GM23338 (cell line): Measurements from ENCODE around the gene LEMD2. TPM values are rescaled to one million over a fixed set of nuclear protein-coding genes. Genes with fewer than 3 reads are reported as not detected.

ENCODE experiments used
- ATAC-seq: fragments of 200-7000 bp; cut with Tn5 transposase; 3 replicates; pipeline ENCODE4 v1.9.1; 2020
- DNase-seq: peaks from one replicate; pipeline ENCODE4 v3.0.0-alpha.2; 2015; ENCODE audit warnings: low spot score
- H2AFZ ChIP-seq: fragments of 200-600 bp; sonication (generic); 2 replicates; pipeline ENCODE4 v1.8.0; 2016; ENCODE audit warnings: antibody characterized with exemption, mild to moderate bottlenecking, moderate library complexity
- H3F3A ChIP-seq: fragments of 200-600 bp; sonication (generic); replicated peaks from 2 replicates; pipeline ENCODE4 v1.8.0; 2017; ENCODE audit warnings: antibody characterized with exemption, mixed run types, low read depth
- H3K27ac ChIP-seq: fragments of 200-600 bp; sonication (generic); 2 replicates; pipeline ENCODE4 v1.6.1; 2016; ENCODE audit warnings: low read depth
- H3K27me3 ChIP-seq: fragments of 200-600 bp; sonication (generic); 2 replicates; pipeline ENCODE4 v1.8.0; 2016; ENCODE audit warnings: mild to moderate bottlenecking, mixed run types, moderate library complexity; ENCODE audit not compliant: insufficient read depth
- H3K36me3 ChIP-seq: fragments of 200-600 bp; sonication (generic); 2 replicates; pipeline ENCODE4 v1.8.0; 2016; ENCODE audit warnings: mild to moderate bottlenecking; ENCODE audit not compliant: insufficient read depth
- H3K4me1 ChIP-seq: fragments of 200-600 bp; sonication (generic); 2 replicates; pipeline ENCODE4 v1.8.0; 2016; ENCODE audit warnings: mild to moderate bottlenecking, moderate library complexity; ENCODE audit not compliant: insufficient read depth
- H3K4me2 ChIP-seq: fragments of 200-600 bp; sonication (generic); 2 replicates; pipeline ENCODE4 v1.7.1; 2017; ENCODE audit warnings: mixed run types
- H3K4me3 ChIP-seq: fragments of 200-600 bp; sonication (generic); 2 replicates; pipeline ENCODE4 v1.6.1; 2016; ENCODE audit warnings: mixed run types
- H3K79me2 ChIP-seq: fragments of 200-600 bp; sonication (generic); replicated peaks from 2 replicates; pipeline ENCODE4 v1.8.0; 2017; ENCODE audit warnings: mild to moderate bottlenecking; ENCODE audit not compliant: insufficient read depth
- H3K9me2 ChIP-seq: fragments of 200-600 bp; sonication (generic); 2 replicates; pipeline ENCODE4 v1.8.0; 2017; ENCODE audit not compliant: insufficient read depth
- H4K20me1 ChIP-seq: fragments of 200-600 bp; sonication (generic); replicated peaks from 2 replicates; pipeline ENCODE4 v1.8.0; 2017; ENCODE audit warnings: mild to moderate bottlenecking; ENCODE audit not compliant: insufficient read depth
- H3K27ac Mint-ChIP-seq: 2 replicates; pipeline ENCODE4 v1.8.0; 2020; ENCODE audit warnings: inconsistent platforms, mild to moderate bottlenecking, moderate library complexity, mixed read lengths
- H3K27me3 Mint-ChIP-seq: 3 replicates; pipeline ENCODE4 v1.8.0; 2022; ENCODE audit warnings: low read depth, mild to moderate bottlenecking, moderate library complexity, mixed read lengths, inconsistent platforms; ENCODE audit not compliant: insufficient read depth, poor library complexity
- H3K36me3 Mint-ChIP-seq: 3 replicates; pipeline ENCODE4 v1.8.0; 2021; ENCODE audit warnings: low read depth, mild to moderate bottlenecking, inconsistent platforms, moderate library complexity, mixed read lengths
- H3K4me1 Mint-ChIP-seq: 3 replicates; pipeline ENCODE4 v1.8.0; 2020; ENCODE audit warnings: mild to moderate bottlenecking, inconsistent platforms, mixed read lengths
- H3K4me3 Mint-ChIP-seq: 3 replicates; pipeline ENCODE4 v1.8.0; 2021; ENCODE audit warnings: moderate library complexity, mild to moderate bottlenecking, inconsistent platforms, mixed read lengths
- H3K9me3 Mint-ChIP-seq: 3 replicates; pipeline ENCODE4 v1.8.0; 2020; ENCODE audit warnings: moderate library complexity, mild to moderate bottlenecking, inconsistent platforms, mixed read lengths
- CREB1 ChIP-seq: fragments of 250-450 bp; sonication (Bioruptor Pico); IDR thresholded peaks from 2 replicates; pipeline ENCODE4 v1.5.0; 2020; ENCODE audit warnings: low read depth, mild to moderate bottlenecking, moderate library complexity
- EZH2 ChIP-seq: fragments of 200-600 bp; sonication (generic); IDR thresholded peaks from one replicate; pipeline ENCODE4 v1.8.0; 2017; ENCODE audit warnings: antibody characterized with exemption, mild to moderate bottlenecking, low read depth; ENCODE audit not compliant: unreplicated experiment
- EZH2phosphoT487 ChIP-seq: fragments of 200-600 bp; sonication (generic); IDR thresholded peaks from one replicate; pipeline ENCODE4 v1.8.1; 2018; ENCODE audit warnings: antibody characterized with exemption; ENCODE audit not compliant: unreplicated experiment
- JUNB ChIP-seq: IDR thresholded peaks from one replicate; pipeline ENCODE4 v1.6.1; 2016; ENCODE audit warnings: antibody characterized with exemption; ENCODE audit not compliant: unreplicated experiment
- NANOG ChIP-seq: IDR thresholded peaks from 2 replicates; pipeline ENCODE4 v1.6.1; 2016; ENCODE audit warnings: antibody characterized with exemption, borderline replicate concordance
- POLR2AphosphoS5 ChIP-seq: IDR thresholded peaks from 2 replicates; pipeline ENCODE4 v1.6.1; 2016; ENCODE audit warnings: antibody characterized with exemption, low read depth
- STAT1 ChIP-seq: IDR thresholded peaks from one replicate; pipeline ENCODE4 v1.6.1; 2016; ENCODE audit warnings: antibody characterized with exemption; ENCODE audit not compliant: unreplicated experiment
- ZNF114 ChIP-seq: fragments of 250-450 bp; sonication (Bioruptor Pico); IDR thresholded peaks from 2 replicates; pipeline ENCODE4 v1.5.0; 2020; ENCODE audit warnings: mild to moderate bottlenecking, moderate library complexity
- ZNF331 ChIP-seq: fragments of 250-450 bp; sonication (Bioruptor Pico); IDR thresholded peaks from 2 replicates; pipeline ENCODE4 v1.5.0; 2020; ENCODE audit warnings: low read depth, mild to moderate bottlenecking, moderate library complexity
- polyA plus RNA-seq: library from polyadenylated mRNA; unstranded; fragments of >200 nt; fragmentation: Nextera tagmentation; extraction: Ambion mirVana; gene quantifications from 2 replicates; pipeline ENCODE4 v1.2.1, GENCODE V29; 2016
- total RNA-seq: library from RNA; depleted of rRNA; stranded (reverse); fragments of >200 nt; shearing (Covaris generic); gene quantifications from 2 replicates; pipeline ENCODE4 v1.2.3, GENCODE V29; 2014
- TF ChIP-seq, protein P1 (sequence below): IDR thresholded peaks from one replicate; pipeline ENCODE4 v1.6.1; 2018; ENCODE audit warnings: antibody characterized with exemption; ENCODE audit not compliant: unreplicated experiment
- TF ChIP-seq, protein P2 (sequence below), 2 experiments: fragments of 200-600 bp in 1 of 2; sonication (generic) in 1 of 2; conservative IDR thresholded peaks; 2 replicates each; pipeline versions ENCODE4 v1.5.1 to v1.6.1; 2016 to 2017; ENCODE audit warnings: antibody characterized with exemption in 2 of 2, low read depth in 2 of 2, mild to moderate bottlenecking in 2 of 2, moderate library complexity in 1 of 2
- TF ChIP-seq, protein P3 (sequence below): IDR thresholded peaks from 2 replicates; pipeline ENCODE4 v1.6.1; 2016; ENCODE audit warnings: antibody characterized with exemption
- TF ChIP-seq, protein P4 (sequence below): fragments of 250-450 bp; sonication (Bioruptor Pico); IDR thresholded peaks from 2 replicates; pipeline ENCODE4 v1.5.0; 2020; ENCODE audit warnings: mild to moderate bottlenecking, moderate library complexity

The LEMD2 gene
- total and polyA plus RNA-seq, 2 experiments from 2014 or later = 28.6 to 64.7 TPM

DNA sequence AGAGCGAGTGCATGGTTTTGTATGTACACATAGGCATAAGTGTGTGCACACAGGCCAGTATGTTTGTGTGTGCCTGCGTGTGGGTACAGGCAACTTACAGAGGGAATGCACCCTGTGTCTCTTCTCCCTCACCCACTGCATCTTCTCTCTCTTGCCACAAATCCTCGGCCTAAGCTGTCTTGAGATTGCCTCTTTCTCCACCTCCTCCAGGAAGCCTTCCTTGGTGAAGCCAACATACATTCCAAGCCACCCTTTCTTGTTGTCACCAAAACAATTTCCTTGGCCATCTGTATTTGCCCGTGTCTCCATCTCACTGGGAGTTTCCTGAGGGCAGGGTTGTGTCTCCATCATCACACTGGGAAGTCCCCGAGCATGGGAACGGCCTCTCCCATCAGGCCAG, 44.7 kb upstream of the LEMD2 start:
- Mint-ChIP-seq H3K27me3 (peaks cover 16% of the 10 kb centered on the region), H3K9me3 (peaks cover 27% of the 10 kb centered on the region), H3K4me1 (peaks cover 25% of the 10 kb centered on the region), H3K27ac (no peak overlapping the region), H3K4me3 (no peak overlapping the region), H3K36me3 (peaks cover 16% of the 10 kb centered on the region)
- Histone ChIP-seq H3K9me2 (no peaks in the 10 kb centered on the region), H2AFZ (no peak overlapping the region), H4K20me1 (no peaks in the 10 kb centered on the region), H3K27ac (no peak overlapping the region), H3K4me1 (peaks cover 19% of the 10 kb centered on the region), H3K79me2 (no peaks in the 10 kb centered on the region), H3K36me3 (no peaks in the 10 kb centered on the region), H3K4me2 (no peak overlapping the region), H3K27me3 (no peaks in the 10 kb centered on the region), H3F3A (no peaks in the 10 kb centered on the region; the same call in 1 of the 2 replicates), H3K4me3 (no peak overlapping the region)
- TF ChIP-seq EZH2 = no peak
- TF ChIP-seq POLR2AphosphoS5 = no peak
- TF ChIP-seq, protein P1, sequence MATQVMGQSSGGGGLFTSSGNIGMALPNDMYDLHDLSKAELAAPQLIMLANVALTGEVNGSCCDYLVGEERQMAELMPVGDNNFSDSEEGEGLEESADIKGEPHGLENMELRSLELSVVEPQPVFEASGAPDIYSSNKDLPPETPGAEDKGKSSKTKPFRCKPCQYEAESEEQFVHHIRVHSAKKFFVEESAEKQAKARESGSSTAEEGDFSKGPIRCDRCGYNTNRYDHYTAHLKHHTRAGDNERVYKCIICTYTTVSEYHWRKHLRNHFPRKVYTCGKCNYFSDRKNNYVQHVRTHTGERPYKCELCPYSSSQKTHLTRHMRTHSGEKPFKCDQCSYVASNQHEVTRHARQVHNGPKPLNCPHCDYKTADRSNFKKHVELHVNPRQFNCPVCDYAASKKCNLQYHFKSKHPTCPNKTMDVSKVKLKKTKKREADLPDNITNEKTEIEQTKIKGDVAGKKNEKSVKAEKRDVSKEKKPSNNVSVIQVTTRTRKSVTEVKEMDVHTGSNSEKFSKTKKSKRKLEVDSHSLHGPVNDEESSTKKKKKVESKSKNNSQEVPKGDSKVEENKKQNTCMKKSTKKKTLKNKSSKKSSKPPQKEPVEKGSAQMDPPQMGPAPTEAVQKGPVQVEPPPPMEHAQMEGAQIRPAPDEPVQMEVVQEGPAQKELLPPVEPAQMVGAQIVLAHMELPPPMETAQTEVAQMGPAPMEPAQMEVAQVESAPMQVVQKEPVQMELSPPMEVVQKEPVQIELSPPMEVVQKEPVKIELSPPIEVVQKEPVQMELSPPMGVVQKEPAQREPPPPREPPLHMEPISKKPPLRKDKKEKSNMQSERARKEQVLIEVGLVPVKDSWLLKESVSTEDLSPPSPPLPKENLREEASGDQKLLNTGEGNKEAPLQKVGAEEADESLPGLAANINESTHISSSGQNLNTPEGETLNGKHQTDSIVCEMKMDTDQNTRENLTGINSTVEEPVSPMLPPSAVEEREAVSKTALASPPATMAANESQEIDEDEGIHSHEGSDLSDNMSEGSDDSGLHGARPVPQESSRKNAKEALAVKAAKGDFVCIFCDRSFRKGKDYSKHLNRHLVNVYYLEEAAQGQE = no peak
- TF ChIP-seq, protein P2, sequence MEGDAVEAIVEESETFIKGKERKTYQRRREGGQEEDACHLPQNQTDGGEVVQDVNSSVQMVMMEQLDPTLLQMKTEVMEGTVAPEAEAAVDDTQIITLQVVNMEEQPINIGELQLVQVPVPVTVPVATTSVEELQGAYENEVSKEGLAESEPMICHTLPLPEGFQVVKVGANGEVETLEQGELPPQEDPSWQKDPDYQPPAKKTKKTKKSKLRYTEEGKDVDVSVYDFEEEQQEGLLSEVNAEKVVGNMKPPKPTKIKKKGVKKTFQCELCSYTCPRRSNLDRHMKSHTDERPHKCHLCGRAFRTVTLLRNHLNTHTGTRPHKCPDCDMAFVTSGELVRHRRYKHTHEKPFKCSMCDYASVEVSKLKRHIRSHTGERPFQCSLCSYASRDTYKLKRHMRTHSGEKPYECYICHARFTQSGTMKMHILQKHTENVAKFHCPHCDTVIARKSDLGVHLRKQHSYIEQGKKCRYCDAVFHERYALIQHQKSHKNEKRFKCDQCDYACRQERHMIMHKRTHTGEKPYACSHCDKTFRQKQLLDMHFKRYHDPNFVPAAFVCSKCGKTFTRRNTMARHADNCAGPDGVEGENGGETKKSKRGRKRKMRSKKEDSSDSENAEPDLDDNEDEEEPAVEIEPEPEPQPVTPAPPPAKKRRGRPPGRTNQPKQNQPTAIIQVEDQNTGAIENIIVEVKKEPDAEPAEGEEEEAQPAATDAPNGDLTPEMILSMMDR (conservative IDR thresholded peaks at IDR 0.05; ENCODE audit: low read depth in 2 of 2) = no peak
- TF ChIP-seq STAT1 = no peak
- no peak for TF ChIP-seq ZNF331 (CRISPR knock-in tag)
- no peak for TF ChIP-seq NANOG
- TF ChIP-seq EZH2phosphoT487 = no peak
- TF ChIP-seq, protein P3, sequence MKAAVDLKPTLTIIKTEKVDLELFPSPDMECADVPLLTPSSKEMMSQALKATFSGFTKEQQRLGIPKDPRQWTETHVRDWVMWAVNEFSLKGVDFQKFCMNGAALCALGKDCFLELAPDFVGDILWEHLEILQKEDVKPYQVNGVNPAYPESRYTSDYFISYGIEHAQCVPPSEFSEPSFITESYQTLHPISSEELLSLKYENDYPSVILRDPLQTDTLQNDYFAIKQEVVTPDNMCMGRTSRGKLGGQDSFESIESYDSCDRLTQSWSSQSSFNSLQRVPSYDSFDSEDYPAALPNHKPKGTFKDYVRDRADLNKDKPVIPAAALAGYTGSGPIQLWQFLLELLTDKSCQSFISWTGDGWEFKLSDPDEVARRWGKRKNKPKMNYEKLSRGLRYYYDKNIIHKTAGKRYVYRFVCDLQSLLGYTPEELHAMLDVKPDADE = no peak
- no peak for TF ChIP-seq JUNB
- TF ChIP-seq, protein P4, sequence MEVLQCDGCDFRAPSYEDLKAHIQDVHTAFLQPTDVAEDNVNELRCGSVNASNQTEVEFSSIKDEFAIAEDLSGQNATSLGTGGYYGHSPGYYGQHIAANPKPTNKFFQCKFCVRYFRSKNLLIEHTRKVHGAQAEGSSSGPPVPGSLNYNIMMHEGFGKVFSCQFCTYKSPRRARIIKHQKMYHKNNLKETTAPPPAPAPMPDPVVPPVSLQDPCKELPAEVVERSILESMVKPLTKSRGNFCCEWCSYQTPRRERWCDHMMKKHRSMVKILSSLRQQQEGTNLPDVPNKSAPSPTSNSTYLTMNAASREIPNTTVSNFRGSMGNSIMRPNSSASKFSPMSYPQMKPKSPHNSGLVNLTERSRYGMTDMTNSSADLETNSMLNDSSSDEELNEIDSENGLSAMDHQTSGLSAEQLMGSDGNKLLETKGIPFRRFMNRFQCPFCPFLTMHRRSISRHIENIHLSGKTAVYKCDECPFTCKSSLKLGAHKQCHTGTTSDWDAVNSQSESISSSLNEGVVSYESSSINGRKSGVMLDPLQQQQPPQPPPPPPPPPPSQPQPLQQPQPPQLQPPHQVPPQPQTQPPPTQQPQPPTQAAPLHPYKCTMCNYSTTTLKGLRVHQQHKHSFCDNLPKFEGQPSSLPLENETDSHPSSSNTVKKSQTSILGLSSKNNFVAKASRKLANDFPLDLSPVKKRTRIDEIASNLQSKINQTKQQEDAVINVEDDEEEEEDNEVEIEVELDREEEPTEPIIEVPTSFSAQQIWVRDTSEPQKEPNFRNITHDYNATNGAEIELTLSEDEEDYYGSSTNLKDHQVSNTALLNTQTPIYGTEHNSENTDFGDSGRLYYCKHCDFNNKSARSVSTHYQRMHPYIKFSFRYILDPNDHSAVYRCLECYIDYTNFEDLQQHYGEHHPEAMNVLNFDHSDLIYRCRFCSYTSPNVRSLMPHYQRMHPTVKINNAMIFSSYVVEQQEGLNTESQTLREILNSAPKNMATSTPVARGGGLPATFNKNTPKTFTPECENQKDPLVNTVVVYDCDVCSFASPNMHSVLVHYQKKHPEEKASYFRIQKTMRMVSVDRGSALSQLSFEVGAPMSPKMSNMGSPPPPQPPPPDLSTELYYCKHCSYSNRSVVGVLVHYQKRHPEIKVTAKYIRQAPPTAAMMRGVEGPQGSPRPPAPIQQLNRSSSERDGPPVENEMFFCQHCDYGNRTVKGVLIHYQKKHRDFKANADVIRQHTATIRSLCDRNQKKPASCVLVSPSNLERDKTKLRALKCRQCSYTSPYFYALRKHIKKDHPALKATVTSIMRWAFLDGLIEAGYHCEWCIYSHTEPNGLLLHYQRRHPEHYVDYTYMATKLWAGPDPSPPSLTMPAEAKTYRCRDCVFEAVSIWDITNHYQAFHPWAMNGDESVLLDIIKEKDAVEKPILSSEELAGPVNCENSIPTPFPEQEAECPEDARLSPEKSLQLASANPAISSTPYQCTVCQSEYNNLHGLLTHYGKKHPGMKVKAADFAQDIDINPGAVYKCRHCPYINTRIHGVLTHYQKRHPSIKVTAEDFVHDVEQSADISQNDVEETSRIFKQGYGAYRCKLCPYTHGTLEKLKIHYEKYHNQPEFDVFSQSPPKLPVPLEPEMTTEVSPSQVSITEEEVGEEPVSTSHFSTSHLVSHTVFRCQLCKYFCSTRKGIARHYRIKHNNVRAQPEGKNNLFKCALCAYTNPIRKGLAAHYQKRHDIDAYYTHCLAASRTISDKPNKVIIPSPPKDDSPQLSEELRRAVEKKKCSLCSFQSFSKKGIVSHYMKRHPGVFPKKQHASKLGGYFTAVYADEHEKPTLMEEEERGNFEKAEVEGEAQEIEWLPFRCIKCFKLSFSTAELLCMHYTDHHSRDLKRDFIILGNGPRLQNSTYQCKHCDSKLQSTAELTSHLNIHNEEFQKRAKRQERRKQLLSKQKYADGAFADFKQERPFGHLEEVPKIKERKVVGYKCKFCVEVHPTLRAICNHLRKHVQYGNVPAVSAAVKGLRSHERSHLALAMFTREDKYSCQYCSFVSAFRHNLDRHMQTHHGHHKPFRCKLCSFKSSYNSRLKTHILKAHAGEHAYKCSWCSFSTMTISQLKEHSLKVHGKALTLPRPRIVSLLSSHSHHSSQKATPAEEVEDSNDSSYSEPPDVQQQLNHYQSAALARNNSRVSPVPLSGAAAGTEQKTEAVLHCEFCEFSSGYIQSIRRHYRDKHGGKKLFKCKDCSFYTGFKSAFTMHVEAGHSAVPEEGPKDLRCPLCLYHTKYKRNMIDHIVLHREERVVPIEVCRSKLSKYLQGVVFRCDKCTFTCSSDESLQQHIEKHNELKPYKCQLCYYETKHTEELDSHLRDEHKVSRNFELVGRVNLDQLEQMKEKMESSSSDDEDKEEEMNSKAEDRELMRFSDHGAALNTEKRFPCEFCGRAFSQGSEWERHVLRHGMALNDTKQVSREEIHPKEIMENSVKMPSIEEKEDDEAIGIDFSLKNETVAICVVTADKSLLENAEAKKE (CRISPR knock-in tag) = no peak
- TF ChIP-seq ZNF114 (CRISPR knock-in tag) = no peak
- no peak for TF ChIP-seq CREB1 (CRISPR knock-in tag)
- ATAC-seq (no peak), DNase-seq (no peak)
